Left renal pelvis (tissue), 4 donors: ENCODE results near the gene MYOG. TPM values are rescaled to one million over a fixed set of nuclear protein-coding genes. Genes with fewer than 3 reads are reported as not detected.

Experiments
- DNase-seq, 4 donors: peaks; one replicate each; pipeline ENCODE4 v3.0.0-alpha.2; 2013; ENCODE audit warnings: low read depth in 4 of 4, low spot score in 3 of 4
- polyA plus RNA-seq, 4 donors: library from polyadenylated mRNA; unstranded; fragments of 120-200 nt; gene quantifications; one replicate each; pipeline ENCODE4 v1.2.1, GENCODE V29; 2013; ENCODE audit not compliant: insufficient read length in 4 of 4

Gene MYOG
- polyA plus RNA-seq, 4 donors: 0.10 to 0.23 (median 0.15) TPM

DNA sequence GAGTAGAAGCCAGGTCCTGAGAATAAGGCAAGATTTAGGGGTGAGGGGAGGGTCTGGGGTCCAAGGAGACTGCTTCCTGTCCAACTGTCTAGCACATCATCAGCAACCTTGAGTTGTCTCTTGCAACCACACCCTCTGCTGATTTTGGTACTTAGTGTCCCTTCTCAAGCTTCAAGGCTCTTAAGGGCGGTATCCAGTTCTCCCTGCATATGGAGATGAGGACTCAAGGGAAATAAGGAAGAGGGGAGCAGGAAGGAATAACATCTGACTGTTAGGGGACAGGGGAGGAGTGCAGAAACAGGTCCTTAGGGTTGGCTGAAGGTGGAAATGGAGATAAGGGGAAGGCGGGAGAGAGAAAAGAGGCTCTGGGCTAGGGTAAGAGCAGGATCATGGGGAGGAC, 12.3 kb downstream of the MYOG start:
- DNase-seq: no peak

DNA sequence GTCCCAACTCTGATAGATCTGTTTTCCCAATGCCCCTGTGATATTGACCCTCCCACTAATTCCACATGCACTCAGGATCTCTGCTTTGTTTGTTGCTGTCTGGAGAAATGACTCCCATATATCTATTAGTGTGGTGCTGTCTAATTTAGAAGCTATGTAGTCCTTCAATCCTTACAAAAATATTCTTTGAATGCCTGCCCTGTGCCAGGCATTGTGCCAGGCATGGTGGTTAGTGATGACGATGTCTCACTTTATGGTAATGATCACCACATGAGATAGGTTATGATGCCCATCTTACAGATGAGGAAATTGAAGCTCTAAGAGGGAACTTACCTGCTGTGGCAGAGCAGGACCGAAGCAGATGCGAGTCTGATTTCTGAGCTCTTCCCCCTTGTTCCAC, 12.9 kb downstream of the MYOG start:
- DNase-seq: no peak

DNA sequence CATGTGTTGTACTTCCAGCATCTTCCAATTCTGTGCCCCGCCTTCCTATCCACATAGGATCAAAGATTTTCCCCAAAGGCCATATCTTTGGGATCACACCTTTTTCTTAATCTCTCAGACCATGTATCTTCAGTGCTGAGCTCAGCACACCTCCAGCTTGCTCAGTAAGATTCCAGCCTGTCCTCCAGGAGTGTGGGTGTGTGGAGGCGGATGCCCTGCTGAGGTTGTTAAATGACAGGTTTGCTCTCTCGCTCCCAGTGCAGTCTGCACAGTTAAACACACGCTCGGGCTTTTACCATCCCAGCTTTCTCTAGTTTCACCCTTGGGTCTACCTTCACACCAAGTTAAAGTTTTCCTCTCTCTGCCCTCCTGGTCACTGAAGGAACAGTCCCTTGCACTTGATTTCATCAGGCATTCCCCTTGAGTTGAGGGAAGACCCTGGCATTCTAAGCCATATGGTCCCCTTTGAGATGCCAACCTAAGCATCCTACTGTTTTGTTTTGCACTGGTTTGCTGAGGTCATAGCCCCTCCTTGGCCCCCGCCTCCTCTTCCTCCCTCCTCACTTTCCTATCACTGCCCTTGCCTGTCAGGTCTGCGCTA, 13.7 kb downstream of the MYOG start:
- no peak for DNase-seq

GRCh38 chr1:203069030-203069747, 16.6 kb downstream of the MYOG start:
- peak in 3 of 4 donors; percentile 49 to 56 (median 55) for DNase-seq

DNA sequence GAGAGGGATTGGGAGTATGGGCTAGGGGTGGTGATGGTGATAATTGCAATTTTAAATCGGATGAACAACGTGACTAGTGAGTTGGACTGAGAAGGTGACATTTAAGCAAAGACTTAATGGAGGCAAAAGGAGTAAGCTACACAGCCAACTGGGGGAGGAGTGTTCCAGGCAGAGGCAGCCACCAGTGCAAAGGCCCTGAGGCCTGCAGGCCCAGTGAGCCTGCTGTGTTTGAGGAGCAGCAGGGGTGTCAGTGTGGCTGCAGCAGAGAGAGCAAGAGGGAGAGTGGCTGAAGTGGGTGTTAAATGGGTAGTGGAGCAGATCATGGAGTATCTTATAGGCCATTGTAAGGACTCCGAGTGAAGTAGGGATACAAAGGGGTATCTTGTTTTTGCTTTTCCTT, 18.8 kb downstream of the MYOG start:
- DNase-seq: no peak

GRCh38 chr1:203065986-203066385, 19.8 kb downstream of the MYOG start:
- DNase-seq: no peak

DNA sequence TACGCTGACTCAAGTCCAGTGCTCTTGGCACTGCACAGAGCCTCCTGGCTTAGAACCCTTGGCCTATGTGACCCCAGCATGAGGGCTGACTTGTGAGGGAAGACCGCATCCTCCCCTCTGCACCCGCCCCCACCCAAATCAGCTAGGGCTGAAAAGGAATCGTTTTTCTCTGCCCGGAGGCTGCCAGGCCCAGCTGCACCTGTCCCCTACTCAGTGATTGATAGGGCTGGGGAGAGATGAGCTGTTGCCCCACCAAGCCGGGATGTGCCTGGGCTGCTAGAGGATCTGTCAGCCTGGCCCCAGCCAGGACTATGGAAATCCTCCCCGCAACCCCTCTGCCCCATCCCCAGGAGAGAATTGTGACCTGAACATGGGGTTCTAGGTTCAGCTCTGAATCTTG, 20.6 kb downstream of the MYOG start:
- DNase-seq: no peak

DNA sequence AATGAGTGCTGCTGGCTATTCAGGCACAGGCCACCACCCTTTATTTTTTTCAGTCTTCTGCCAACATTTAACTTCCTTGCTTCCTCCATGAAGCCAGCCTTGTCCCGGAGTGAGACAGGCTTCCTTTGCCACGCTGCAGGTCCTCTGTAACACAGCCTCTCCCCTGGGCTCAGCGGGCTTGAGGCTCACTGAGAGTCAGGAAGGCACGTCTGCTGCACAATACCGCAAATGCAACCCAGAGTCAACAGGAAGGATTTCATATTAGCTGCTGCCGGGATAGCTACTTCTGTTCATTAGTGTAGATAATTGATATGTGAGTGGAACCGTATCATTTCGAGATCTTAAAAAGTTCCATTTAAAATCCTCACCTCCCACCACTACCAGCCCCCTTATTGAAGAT, 22.5 kb downstream of the MYOG start:
- DNase-seq: no peak

- DNase-seq: no peak
Observed at GRCh38 chr1:203060115-203060514, 25.7 kb downstream of the MYOG start.

- no peak for DNase-seq
Observed at GRCh38 chr1:203059485-203059884, 26.3 kb downstream of the MYOG start.

DNA sequence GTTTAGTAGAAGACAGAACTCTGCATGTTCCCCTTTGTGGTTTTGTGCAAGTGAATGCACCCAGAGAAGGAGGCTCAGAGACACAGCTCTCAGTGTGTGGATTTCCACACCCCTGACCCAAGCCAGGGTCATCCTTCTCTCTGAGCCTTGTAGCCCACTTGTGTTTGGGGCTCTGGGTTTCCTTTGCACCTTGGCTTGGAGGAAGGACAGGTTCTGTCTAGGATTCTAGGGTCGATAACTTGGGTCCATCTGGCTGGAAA, 27.2 kb downstream of the MYOG start:
- no peak for DNase-seq

- DNase-seq: no peak
Observed at GRCh38 chr1:203057911-203058675, 27.7 kb downstream of the MYOG start.

DNA sequence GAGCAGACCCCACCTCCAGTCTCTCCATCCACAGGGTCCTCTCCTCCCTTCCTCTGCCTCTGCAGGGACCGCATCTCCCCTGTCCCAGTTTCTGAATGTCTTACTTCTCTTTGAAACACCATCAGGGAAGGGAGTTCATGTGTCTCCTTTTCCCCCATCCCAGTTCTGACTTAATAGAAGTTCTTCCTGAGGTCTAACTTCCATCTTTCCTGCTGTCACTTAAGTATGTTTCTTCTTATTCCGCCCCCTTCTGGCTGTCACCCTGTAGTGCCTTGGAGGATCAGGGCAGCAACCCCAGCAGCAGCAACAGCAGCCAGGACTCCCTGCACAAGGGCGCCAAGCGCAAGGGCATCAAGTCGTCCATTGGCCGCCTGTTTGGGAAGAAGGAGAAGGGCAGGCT, 29.3 kb downstream of the MYOG start:
- no peak for DNase-seq

GRCh38 chr1:203056012-203056411, 29.8 kb downstream of the MYOG start:
- no peak for DNase-seq

DNA sequence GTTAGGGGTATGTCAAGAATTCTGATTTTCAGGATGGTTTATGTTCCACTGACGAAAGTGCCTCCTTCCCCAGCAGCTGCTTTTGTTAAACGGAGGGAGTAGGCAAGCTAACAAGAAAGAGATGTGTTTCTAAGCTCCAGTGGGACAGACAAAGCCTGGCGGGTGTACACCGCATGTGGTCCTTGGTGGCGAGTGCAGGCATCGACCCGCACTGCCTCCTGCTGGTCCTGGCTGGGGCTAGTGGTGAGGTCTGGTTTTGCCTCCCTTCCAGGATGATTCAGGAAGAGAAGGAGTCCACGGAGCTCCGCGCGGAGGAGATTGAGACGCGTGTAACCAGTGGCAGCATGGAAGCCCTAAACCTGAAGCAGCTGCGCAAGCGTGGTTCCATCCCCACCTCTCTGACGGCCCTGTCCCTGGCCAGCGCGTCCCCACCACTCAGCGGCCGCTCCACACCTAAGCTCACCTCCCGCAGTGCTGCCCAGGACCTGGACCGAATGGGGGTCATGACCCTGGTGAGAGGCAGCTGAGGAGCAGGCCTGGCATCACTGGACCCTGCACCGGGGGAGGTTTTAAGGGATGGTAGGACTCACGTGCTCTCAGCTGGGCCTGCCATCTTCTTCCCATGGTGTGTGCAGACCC, 30.5 kb downstream of the MYOG start:
- DNase-seq: no peak

DNA sequence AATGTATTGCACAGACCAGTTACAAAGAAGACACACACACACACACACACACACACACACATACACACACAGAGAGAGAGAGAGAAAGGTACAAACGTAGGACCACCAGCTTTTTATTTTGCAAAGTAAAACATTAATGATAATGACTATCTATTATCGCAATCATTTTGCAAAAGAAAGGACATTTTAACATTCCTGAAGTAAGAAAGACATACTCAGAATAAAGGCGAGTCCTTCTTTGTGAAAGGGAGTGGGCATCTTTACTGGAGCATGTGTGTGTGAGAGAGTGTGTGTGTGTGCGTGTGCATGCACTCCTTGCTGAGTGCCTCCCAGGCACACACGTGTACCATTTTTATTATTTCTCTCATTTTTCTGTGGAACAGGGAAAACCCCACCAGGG, 31.2 kb downstream of the MYOG start:
- no peak for DNase-seq

GRCh38 chr1:203054184-203054583, 31.6 kb downstream of the MYOG start:
- DNase-seq: no peak

DNA sequence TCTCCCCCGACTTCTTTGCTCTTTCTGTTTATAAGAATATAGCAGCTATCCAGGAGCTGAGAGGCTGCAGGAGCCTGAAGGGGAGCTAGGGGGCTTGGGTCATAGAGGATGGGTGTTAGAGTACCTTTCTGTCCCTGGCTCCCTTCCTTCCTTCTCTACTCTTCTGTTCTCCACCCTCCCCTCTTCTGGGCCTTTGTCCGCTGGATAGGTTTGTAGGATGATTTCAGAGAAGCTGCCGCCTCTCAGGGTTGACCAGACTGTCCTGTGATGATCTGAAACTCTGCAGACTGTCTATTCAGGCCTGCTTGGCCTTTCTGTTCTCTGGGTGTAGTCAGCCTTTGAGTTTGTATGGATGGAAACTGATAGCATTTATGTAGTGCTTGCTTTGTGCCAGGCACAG, 33.2 kb downstream of the MYOG start:
- DNase-seq: no peak

- no peak for DNase-seq
Observed at GRCh38 chr1:203051841-203052324, 33.9 kb downstream of the MYOG start.

GRCh38 chr1:203050826-203051225, 35.0 kb downstream of the MYOG start:
- no peak for DNase-seq

DNA sequence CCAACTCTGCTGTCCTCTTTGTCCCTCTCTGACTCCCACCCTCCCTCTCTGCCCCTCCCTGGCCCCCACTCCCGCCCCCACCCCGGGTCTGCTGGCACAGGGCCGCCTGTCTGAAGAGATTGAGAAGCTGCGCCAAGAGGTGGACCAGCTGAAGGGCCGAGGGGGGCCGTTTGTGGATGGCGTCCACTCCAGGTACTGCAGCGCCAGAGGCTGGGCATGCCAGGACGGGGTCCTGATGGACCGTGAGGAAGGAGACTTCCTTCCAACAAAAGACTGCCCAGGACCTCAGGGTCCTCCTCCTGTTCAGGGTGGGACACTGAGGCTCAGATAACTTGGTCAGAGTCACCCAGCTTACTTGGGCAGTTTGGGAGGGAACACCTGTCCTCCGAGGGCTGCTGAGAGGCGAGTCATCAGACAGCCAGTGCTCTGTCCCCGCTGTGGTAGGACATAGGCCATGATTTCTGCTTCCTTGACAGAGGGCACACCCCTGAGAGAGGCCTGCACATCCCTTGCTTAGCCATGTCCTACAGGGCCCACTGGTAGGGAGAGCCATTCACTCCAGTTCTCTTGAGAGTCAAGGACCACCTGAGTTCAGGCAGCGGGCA, 36.1 kb downstream of the MYOG start:
- DNase-seq: no peak
